Osteoblast (primary cell): ENCODE measurements around the gene HPSE2. TPM values are rescaled to one million over a fixed set of nuclear protein-coding genes. Genes with fewer than 3 reads are reported as not detected.

Source experiments
- DNase-seq: peaks from one replicate; pipeline ENCODE4 v3.0.0; 2011; ENCODE audit warnings: low spot score, mixed read lengths; ENCODE audit not compliant: insufficient read length; ENCODE audit errors: missing footprints
- H2AFZ ChIP-seq: 2 replicates; pipeline ENCODE4 v1.6.0; 2011; ENCODE audit warnings: mild to moderate bottlenecking, low read length
- H3K27ac ChIP-seq: 2 replicates; pipeline ENCODE4 v1.5.1; 2011; ENCODE audit warnings: mild to moderate bottlenecking, low read depth, low read length, moderate library complexity
- H3K27me3 ChIP-seq: 2 replicates; pipeline ENCODE4 v1.6.0; 2012; ENCODE audit warnings: mild to moderate bottlenecking, control low read depth, inconsistent platforms, low read length, moderate library complexity; ENCODE audit not compliant: insufficient read depth
- H3K36me3 ChIP-seq: 2 replicates; pipeline ENCODE4 v1.5.1; 2011; ENCODE audit warnings: mild to moderate bottlenecking, low read length, control low read depth, moderate library complexity; ENCODE audit not compliant: insufficient read depth
- H3K4me1 ChIP-seq: 2 replicates; pipeline ENCODE4 v1.5.1; 2011; ENCODE audit warnings: mild to moderate bottlenecking, low read length, control low read depth, moderate library complexity; ENCODE audit not compliant: insufficient read depth
- H3K4me2 ChIP-seq: 2 replicates; pipeline ENCODE4 v1.6.0; 2011; ENCODE audit warnings: mild to moderate bottlenecking, low read length; ENCODE audit not compliant: insufficient read depth
- H3K4me3 ChIP-seq: fragments of 200-600 bp; sonication (generic); 3 replicates; pipeline ENCODE4 v1.5.1; 2012; ENCODE audit warnings: mild to moderate bottlenecking, low read length, inconsistent platforms; ENCODE audit not compliant: insufficient read depth
- H3K79me2 ChIP-seq: 2 replicates; pipeline ENCODE4 v1.6.0; 2012; ENCODE audit warnings: mild to moderate bottlenecking, low read length, control low read depth, inconsistent platforms; ENCODE audit not compliant: insufficient read depth
- H3K9me3 ChIP-seq: 2 replicates; pipeline ENCODE4 v1.5.1; 2011; ENCODE audit warnings: low read depth, low read length, control low read depth
- H4K20me1 ChIP-seq: 2 replicates; pipeline ENCODE4 v1.6.0; 2012; ENCODE audit warnings: mild to moderate bottlenecking, low read length, control low read depth; ENCODE audit not compliant: insufficient read depth
- total RNA-seq: library from RNA; depleted of rRNA; stranded (reverse); fragments of >200 nt; gene quantifications from 2 replicates; pipeline ENCODE4 v1.2.3, GENCODE V29; 2012
- TF ChIP-seq, protein P1 (sequence below): IDR thresholded peaks from 2 replicates; pipeline ENCODE4 v1.5.1; 2011; ENCODE audit warnings: mild to moderate bottlenecking, low read depth, low read length, moderate library complexity; ENCODE audit errors: extremely low read depth

HPSE2 gene
- total RNA-seq, 1 donor = not detected

- Histone ChIP-seq H4K20me1 (no peaks in the 10 kb centered on the region), H3K9me3 (no peaks in the 10 kb centered on the region), H3K79me2 (no peaks in the 10 kb centered on the region), H3K4me3 (no peak overlapping the region), H3K36me3 (no peaks in the 10 kb centered on the region), H3K27me3 (no peaks in the 10 kb centered on the region), H2AFZ (no peak overlapping the region), H3K27ac (no peak overlapping the region), H3K4me1 (no peaks in the 10 kb centered on the region), H3K4me2 (no peak overlapping the region)
- DNase-seq = no peak
- TF ChIP-seq, protein P1, sequence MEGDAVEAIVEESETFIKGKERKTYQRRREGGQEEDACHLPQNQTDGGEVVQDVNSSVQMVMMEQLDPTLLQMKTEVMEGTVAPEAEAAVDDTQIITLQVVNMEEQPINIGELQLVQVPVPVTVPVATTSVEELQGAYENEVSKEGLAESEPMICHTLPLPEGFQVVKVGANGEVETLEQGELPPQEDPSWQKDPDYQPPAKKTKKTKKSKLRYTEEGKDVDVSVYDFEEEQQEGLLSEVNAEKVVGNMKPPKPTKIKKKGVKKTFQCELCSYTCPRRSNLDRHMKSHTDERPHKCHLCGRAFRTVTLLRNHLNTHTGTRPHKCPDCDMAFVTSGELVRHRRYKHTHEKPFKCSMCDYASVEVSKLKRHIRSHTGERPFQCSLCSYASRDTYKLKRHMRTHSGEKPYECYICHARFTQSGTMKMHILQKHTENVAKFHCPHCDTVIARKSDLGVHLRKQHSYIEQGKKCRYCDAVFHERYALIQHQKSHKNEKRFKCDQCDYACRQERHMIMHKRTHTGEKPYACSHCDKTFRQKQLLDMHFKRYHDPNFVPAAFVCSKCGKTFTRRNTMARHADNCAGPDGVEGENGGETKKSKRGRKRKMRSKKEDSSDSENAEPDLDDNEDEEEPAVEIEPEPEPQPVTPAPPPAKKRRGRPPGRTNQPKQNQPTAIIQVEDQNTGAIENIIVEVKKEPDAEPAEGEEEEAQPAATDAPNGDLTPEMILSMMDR = no peak
Measured at GRCh38 chr10:98610301-98610700, 625.4 kb downstream of the HPSE2 start.

- H3K4me1 ChIP-seq = no peaks in the 10 kb centered on the region
- H3K4me2 ChIP-seq = no peak overlapping the region
- H3K36me3 ChIP-seq = no peaks in the 10 kb centered on the region
- H4K20me1 ChIP-seq = no peaks in the 10 kb centered on the region
- no peak overlapping the region for H2AFZ ChIP-seq
- H3K9me3 ChIP-seq = no peaks in the 10 kb centered on the region
- TF ChIP-seq, protein P1 = no peak
- H3K27me3 ChIP-seq = no peaks in the 10 kb centered on the region
- no peak overlapping the region for H3K27ac ChIP-seq
- H3K4me3 ChIP-seq = no peak overlapping the region
- H3K79me2 ChIP-seq = no peaks in the 10 kb centered on the region
- no peak for DNase-seq
Measured at GRCh38 chr10:98609265-98609664, 626.4 kb downstream of the HPSE2 start.

- H3K36me3 ChIP-seq = no peaks in the 10 kb centered on the region
- H3K27me3 ChIP-seq = no peaks in the 10 kb centered on the region
- no peak for DNase-seq
- H2AFZ ChIP-seq = no peak overlapping the region
- TF ChIP-seq, protein P1 = no peak
- no peaks in the 10 kb centered on the region for H4K20me1 ChIP-seq
- no peaks in the 10 kb centered on the region for H3K79me2 ChIP-seq
- no peaks in the 10 kb centered on the region for H3K4me1 ChIP-seq
- H3K4me2 ChIP-seq = no peak overlapping the region
- H3K9me3 ChIP-seq = no peaks in the 10 kb centered on the region
- no peak overlapping the region for H3K27ac ChIP-seq
- no peak overlapping the region for H3K4me3 ChIP-seq
Measured at GRCh38 chr10:98608411-98608810, 627.2 kb downstream of the HPSE2 start.

DNA sequence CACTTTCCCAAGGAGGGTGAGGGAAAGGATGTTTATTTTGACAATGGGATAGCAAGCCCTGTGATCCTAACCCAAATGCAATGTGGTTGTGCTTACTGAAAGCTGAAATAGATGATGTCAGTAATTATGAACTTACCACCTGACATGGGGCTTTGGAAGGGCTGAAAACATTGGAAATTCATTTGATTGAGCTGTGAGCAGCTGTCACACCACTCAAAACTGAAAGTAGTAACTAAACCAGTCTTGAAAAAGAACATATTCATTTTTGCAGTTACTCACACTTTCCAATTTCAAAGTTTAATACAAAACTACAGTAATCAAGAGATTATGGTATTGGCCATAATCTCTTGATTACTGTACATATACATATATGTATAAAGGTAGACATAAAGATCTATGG lies 633.4 kb downstream of the HPSE2 start:
- H2AFZ ChIP-seq = no peak overlapping the region
- H4K20me1 ChIP-seq = no peaks in the 10 kb centered on the region
- TF ChIP-seq, protein P1 = no peak
- H3K4me3 ChIP-seq = no peak overlapping the region
- no peaks in the 10 kb centered on the region for H3K36me3 ChIP-seq
- no peaks in the 10 kb centered on the region for H3K79me2 ChIP-seq
- no peak overlapping the region for H3K27ac ChIP-seq
- H3K4me2 ChIP-seq = no peak overlapping the region
- DNase-seq = no peak
- no peaks in the 10 kb centered on the region for H3K27me3 ChIP-seq
- no peaks in the 10 kb centered on the region for H3K4me1 ChIP-seq
- no peaks in the 10 kb centered on the region for H3K9me3 ChIP-seq
